NB4 (cell line): ENCODE measurements around the gene TOE1.

ENCODE experiments used
- MYC ChIP-seq: IDR thresholded peaks from 2 replicates; pipeline ENCODE4 v1.6.1; 2011; ENCODE audit warnings: low read depth, low read length
- POLR2A ChIP-seq: IDR thresholded peaks from 2 replicates; pipeline ENCODE4 v1.6.1; 2011; ENCODE audit warnings: mild to moderate bottlenecking; ENCODE audit not compliant: insufficient read length; ENCODE audit errors: extremely low read depth
- TF ChIP-seq, protein P1 (sequence below): IDR thresholded peaks from one replicate; pipeline ENCODE4 v1.5.1; 2012; ENCODE audit warnings: low read depth, low read length
- TF ChIP-seq, protein P2 (sequence below): IDR thresholded peaks from 2 replicates; pipeline ENCODE4 v1.6.1; 2011; ENCODE audit warnings: low read depth, low read length

DNA sequence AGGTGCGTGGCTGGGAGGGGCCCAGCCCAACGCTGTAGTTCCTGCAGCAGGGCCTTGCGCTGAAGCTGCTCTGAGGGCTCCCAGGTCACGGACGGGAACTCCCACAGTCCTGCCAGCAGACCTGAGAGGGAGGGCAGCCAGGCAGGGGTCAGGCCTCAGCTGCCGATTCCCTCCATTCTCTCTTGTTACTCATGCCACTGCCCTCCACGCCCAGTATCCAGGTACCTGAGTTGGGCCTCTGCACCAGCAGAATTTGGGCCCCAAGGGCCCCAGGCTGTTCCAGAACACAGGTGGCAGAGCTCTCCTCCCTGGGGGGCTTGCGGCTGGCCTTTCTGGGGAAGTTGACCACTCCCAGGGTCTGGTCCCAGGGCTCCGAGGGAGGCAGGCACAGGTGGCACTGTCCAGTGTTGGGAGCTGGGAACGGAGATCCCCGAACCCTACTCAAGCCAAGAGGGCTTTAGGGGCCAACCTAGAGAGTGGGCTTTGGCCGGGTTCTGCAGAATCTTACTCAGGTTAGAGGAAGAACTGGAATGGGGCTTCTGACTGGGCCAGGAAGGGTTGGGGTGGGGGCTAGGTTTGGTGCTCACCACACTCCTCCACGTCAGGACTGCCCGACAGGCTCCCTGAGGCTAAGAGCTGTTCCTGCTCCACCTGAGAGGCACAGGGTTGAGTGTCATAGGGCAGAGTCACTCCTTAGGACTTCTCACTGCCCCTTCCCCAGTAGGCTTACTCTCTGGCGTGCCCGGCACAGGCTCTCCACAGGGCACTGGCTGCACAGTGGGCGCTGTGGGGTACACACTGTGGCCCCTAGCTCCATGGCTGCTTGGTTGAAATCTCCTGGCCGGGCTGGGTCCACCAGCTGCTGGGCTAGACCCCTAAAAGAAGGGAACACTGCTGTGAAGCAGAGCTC lies 8.3 kb upstream of the TOE1 start:
- TF ChIP-seq, protein P1, sequence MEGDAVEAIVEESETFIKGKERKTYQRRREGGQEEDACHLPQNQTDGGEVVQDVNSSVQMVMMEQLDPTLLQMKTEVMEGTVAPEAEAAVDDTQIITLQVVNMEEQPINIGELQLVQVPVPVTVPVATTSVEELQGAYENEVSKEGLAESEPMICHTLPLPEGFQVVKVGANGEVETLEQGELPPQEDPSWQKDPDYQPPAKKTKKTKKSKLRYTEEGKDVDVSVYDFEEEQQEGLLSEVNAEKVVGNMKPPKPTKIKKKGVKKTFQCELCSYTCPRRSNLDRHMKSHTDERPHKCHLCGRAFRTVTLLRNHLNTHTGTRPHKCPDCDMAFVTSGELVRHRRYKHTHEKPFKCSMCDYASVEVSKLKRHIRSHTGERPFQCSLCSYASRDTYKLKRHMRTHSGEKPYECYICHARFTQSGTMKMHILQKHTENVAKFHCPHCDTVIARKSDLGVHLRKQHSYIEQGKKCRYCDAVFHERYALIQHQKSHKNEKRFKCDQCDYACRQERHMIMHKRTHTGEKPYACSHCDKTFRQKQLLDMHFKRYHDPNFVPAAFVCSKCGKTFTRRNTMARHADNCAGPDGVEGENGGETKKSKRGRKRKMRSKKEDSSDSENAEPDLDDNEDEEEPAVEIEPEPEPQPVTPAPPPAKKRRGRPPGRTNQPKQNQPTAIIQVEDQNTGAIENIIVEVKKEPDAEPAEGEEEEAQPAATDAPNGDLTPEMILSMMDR, result no peak
- TF ChIP-seq, protein P2, sequence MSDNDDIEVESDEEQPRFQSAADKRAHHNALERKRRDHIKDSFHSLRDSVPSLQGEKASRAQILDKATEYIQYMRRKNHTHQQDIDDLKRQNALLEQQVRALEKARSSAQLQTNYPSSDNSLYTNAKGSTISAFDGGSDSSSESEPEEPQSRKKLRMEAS, result no peak
- no peak for TF ChIP-seq MYC
- no peak for TF ChIP-seq POLR2A
